ENCODE measurements around the gene ACVR1. TPM values are rescaled to one million over a fixed set of nuclear protein-coding genes. Genes with fewer than 3 reads are reported as not detected.
"Not testable (repeated sequence)": the region's sequence is repeated elsewhere in the genome, so short reads cannot be mapped to it uniquely, and the experiment has no call there.

ACVR1 gene
- total RNA-seq, 1 donor from 2014 or later: 22.1 TPM

- DNase-seq (ENCODE audit: low spot score): no peak
Observed at GRCh38 chr2:157894694-157895435, 18.7 kb upstream of the ACVR1 start.

GRCh38 chr2:157893611-157894010, 17.5 kb upstream of the ACVR1 start:
- DNase-seq (ENCODE audit: low spot score): no peak

- DNase-seq (ENCODE audit: low spot score): no peak
Observed at GRCh38 chr2:157891643-157892041, 15.5 kb upstream of the ACVR1 start.

GRCh38 chr2:157890969-157891642, 15.0 kb upstream of the ACVR1 start:
- no peak for DNase-seq (ENCODE audit: low spot score)

- DNase-seq (ENCODE audit: low spot score): no peak
Observed at GRCh38 chr2:157887946-157888345, 11.8 kb upstream of the ACVR1 start.

- not testable (repeated sequence) for DNase-seq (ENCODE audit: low spot score)
Observed at GRCh38 chr2:157884533-157884932, 8.4 kb upstream of the ACVR1 start.

GRCh38 chr2:157880927-157881326, 4.8 kb upstream of the ACVR1 start:
- DNase-seq (ENCODE audit: low spot score): no peak

- no peak for DNase-seq (ENCODE audit: low spot score)
Observed at GRCh38 chr2:157877761-157878400, 1.8 kb upstream of the ACVR1 start.

GRCh38 chr2:157876786-157877138, 632 bp upstream of the ACVR1 start:
- DNase-seq (ENCODE audit: low spot score): no peak

- no peak for DNase-seq (ENCODE audit: low spot score)
Observed at GRCh38 chr2:157875641-157876065, 477 bp downstream of the ACVR1 start.

- peak; percentile 85 for DNase-seq (ENCODE audit: low spot score)
Observed at GRCh38 chr2:157874997-157875640, 1.0 kb downstream of the ACVR1 start.

- DNase-seq (ENCODE audit: low spot score): no peak
Observed at GRCh38 chr2:157874348-157874747, 1.8 kb downstream of the ACVR1 start.

- no peak for DNase-seq (ENCODE audit: low spot score)
Observed at GRCh38 chr2:157872791-157873190, 3.3 kb downstream of the ACVR1 start.

- no peak for DNase-seq (ENCODE audit: low spot score)
Observed at GRCh38 chr2:157871415-157871814, 4.7 kb downstream of the ACVR1 start.

GRCh38 chr2:157868993-157869392, 7.1 kb downstream of the ACVR1 start:
- no peak for DNase-seq (ENCODE audit: low spot score)

GRCh38 chr2:157867703-157868102, 8.4 kb downstream of the ACVR1 start:
- no peak for DNase-seq (ENCODE audit: low spot score)

- DNase-seq (ENCODE audit: low spot score): no peak
Observed at GRCh38 chr2:157866666-157867642, 9.2 kb downstream of the ACVR1 start.

- no peak for DNase-seq (ENCODE audit: low spot score)
Observed at GRCh38 chr2:157866202-157866601, 9.9 kb downstream of the ACVR1 start.

GRCh38 chr2:157864857-157865430, 11.2 kb downstream of the ACVR1 start:
- no peak for DNase-seq (ENCODE audit: low spot score)

GRCh38 chr2:157858846-157859245, 17.3 kb downstream of the ACVR1 start:
- DNase-seq (ENCODE audit: low spot score): no peak

- DNase-seq (ENCODE audit: low spot score): no peak
Observed at GRCh38 chr2:157857881-157858280, 18.2 kb downstream of the ACVR1 start.

All from umbilical cord (tissue), 2 donors.